HG02623 (cell line): ENCODE results near the gene TEX22.
"Not testable (repeated sequence)": the region's sequence is repeated elsewhere in the genome, so short reads cannot be mapped to it uniquely, and the experiment has no call there.

Experiments
- ATAC-seq: cut with Tn5 transposase; IDR thresholded peaks from one replicate; pipeline ENCODE4 v1.9.1; 2021; ENCODE audit warnings: moderate library complexity; ENCODE audit not compliant: unreplicated experiment

The TEX22 gene, protein sequence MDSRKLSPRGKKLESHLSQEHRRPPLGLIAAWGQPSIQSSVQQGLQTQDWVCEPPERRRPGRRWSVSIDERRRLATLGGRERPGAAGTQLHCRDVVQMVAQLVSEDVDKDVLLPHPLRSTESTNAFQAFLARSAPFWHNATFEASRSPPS

DNA sequence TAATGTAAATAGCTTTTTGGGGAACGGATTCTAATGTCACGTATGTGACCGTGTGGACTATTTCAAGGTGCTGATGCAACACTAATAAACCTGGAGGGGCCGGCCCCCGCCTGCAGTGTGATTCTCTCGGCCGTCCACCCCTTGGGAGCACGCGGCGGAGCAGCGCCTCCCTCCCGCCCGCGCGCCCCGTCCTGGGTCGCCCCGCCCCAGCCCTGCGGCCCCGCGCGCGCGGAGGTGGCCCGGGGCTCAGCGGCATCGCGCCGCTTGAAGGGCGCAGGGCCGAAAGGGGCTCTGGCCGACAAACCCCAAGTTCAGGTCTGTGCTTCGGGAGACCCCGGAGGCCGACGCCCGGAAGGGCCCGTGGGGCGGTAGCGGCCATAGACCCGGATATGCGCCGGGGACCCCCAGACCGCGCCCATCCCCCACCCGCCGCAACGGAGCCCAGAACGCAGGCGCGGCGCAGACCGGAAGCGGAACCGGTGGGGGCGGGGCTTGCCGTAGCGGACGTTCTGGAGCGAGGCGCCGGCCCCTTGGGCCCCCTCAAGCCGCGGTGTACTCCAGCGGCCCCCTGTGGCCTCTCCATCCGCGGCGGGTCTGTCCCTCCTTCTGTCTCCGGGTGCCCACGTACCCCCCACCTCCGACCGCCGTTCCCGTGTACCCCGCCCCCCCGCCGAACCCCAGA, at the start of gene TEX22:
Gene TEX22, plus strand, starts transcription at position 495 of the 682 bp plus-strand sequence. CDS start 803 bp downstream, outside the sequence.
- ATAC-seq: peak; percentile 73

DNA sequence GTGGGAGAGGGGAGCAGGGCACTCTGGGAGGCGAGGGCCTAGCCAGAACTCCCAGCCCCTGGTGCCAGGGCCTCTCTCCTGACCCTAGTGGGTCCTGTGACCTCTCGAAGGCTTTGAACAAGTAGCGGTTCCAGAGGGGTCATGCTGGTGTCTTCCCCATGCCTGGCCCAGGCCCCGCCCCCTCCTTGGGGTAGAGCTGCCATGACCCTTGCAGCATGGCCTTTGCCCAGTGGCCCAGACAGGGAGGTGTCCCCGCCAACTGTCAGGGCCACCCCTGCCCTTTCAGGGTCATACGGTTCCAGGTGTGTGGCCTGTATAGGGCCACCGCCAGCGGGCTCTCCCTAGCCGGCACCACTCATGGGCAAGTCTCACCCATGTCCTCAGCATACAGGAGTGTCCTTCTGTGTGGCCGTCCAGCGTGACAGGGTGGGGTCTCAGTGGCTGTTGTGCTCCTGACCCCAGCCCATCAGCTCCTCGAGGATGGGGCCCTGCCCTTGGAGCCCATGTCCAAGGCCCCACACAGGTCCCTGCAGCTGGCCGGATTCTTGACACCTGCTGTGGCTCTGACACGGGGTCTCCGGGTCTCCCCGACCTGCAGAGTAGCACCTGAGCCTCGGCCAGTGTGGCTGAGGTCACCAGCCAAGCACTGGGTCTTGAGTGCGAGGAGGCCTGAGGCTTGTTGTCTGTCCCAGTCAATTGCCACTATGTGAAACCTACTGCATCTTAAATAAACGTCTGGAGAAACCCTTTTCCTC, 49.2 kb upstream of the TEX22 start:
- no peak for ATAC-seq

DNA sequence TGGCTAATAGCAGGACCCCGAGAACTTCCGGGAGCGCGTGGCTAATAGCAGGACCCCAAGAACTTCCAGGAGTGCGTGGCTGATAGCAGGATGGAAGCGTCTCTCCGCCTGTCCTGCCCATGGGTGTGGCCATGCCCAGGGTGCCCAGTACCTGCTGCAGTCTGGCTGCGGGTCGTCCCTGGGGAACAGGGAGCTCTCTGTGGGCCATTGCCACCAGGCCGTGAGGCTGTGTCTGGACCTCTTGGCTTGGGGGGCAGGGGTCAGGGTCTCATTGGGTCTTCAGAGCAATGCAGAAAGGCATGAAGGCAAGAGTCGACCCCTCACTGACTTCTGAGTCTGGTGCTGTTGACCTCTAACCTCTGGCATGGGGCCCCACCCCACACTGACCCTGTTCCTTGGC, 48.3 kb upstream of the TEX22 start:
- ATAC-seq: no peak

DNA sequence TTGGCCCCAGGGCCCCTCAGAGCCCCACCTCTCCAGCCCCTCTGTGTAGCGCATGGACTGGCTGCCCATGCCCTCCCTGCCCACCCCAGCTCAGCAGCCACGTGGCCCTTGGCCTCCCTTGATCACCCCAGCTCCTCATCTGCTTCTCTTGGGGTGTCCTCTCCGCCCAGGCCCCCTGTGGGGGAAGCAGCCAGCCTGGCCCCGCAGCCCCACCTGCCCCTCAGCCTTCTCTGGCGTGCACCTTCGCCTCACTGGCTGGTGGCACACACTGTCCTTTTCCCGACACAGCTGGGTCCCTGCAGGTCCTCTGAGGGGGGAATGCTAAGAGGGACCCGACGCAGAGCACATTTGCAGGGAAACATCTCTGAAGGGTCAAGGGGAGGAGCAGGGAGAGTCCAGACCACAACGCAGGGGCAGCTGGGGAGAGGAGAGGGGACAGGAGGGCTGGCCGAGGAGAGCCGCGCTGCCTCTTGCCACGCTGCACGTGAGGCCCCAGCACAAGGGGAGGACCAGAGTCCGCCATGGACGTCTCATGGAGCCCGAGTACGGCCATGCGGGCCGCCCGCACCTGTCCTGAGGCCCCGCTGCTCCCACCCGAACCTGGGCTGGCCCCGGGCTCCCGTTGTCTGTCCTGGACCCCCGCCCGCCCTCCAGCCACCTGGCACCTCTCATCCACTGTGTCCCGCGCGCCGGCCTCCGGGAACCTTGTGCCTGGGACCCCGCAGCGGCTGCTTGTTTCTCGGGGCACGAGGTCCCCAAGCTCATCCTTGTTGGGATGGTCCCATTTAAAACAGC, 47.7 kb upstream of the TEX22 start:
- no peak for ATAC-seq

DNA sequence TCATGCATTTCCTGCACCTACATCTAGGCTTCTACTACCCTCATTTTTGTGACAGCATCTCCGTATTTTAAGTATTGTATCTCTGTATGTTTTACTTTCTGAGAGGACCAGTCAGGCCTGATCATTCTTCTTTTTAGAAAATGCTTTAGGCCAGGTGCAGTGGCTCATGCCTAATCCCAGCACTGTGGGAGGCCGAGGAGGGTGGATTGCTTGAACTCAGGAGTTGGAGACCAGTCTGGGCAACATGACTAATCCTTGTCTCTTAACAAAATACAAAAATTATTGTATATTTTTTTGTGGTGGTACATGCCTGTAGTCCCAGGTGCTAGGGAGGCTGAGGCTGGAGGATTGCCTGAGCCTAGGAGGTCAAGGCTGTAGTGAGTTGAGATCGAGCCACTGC, 46.9 kb upstream of the TEX22 start:
- ATAC-seq: no peak

DNA sequence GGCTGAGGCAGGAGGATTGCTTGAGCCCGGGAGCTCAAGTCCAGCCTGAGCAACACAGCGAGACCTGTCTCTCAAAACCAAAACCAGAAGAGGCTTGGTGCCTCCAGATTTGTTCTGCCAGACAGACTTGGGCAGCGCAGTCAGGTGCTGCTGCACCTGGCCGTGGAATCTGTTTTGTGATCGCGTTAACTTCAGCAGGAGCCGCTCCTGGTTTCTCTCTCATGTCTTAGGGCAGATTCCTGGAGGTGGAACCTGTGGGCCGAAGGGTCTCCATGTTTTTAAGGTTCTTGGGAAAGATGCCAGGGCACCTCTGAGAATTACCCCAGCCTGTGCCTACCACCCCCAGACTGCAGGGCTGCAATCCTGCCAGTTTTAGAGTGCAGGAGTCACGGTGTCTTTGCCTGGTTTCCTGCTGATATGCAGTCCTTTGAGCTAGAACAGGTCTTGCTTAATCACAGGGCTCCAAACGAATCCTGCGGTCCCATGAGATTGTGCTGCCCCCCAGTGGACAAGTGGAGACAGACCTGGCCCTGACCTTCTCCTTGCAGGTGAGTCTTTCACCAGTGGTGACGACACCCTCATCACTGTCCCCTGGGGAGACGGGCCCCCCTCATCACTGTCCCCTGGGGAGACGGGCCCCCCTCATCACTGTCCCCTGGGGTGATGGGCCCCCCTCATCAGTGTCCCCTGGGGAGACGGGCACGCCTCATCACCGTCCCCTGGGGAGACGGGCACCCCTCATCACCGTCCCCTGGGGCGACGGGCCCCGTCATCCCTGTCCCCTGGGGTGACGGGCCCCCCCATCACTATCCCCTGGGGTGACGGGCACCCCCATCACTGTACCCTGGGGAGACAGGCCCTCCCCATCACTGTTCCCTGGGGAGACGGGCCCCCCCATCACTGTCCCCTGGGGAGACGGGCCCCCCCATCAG, 46.2 kb upstream of the TEX22 start:
- no peak for ATAC-seq

DNA sequence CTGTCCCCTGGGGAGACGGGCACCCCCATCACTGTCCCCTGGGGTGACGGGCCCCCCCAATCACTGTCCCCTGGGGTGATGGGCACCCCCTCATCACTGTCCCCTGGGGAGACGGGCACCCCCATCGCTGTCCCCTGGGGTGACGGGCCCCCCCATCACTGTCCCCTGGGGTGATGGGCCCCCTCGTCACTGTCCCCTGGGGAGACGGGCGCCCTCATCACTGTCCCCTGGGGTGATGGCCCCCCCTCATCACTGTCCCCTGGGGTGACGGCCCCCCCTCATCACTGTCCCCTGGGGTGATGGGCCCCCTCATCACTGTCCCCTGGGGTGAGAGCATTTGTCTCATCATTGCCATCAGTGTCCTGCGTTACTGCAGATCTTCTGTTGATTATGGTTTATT, 45.2 kb upstream of the TEX22 start:
- ATAC-seq: no peak

DNA sequence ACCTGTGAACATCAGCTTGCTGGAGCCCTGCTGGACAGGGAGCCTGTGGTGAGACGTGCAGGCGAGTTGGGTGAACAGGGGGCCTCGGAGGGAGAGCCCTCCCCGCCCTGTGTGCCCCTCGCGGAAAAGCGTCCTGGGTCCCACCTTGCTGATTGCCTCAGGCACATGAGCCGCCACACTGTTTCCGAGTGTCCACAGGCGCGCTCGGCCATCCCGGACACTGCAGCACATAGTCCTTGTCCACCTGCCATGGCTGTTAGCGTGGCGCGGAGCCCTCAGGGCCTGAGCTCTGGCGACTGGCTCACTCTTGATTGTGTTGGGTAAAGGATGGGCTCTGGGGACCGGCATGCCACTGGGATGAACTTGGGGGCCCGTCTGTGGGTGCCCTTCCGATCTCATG, 43.8 kb upstream of the TEX22 start:
- no peak for ATAC-seq

DNA sequence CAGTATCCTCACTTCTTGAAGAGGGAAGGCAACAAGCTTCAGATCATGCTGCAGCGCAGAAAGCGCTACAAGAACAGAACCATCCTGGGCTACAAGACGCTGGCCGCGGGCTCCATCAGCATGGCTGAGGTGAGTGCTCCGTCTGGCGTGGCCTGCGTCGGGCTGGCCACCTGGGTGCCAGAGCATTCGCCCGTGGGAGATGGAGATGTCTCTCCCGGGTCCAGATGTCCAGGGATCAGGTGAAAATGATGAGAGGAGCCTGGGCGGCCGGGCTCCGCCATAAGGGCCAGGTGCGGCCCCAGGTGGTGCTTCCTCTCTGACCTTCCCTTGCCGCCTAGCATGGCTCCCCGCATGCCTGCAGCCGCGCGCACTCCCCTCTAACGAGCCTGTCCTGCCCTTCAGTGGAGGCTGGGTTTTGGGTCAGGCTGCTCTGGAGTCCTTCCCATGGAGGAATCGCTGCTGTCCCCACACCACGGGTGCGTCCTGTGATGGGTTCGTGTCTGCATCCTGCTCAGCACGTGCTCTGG, 43.2 kb upstream of the TEX22 start:
- no peak for ATAC-seq

DNA sequence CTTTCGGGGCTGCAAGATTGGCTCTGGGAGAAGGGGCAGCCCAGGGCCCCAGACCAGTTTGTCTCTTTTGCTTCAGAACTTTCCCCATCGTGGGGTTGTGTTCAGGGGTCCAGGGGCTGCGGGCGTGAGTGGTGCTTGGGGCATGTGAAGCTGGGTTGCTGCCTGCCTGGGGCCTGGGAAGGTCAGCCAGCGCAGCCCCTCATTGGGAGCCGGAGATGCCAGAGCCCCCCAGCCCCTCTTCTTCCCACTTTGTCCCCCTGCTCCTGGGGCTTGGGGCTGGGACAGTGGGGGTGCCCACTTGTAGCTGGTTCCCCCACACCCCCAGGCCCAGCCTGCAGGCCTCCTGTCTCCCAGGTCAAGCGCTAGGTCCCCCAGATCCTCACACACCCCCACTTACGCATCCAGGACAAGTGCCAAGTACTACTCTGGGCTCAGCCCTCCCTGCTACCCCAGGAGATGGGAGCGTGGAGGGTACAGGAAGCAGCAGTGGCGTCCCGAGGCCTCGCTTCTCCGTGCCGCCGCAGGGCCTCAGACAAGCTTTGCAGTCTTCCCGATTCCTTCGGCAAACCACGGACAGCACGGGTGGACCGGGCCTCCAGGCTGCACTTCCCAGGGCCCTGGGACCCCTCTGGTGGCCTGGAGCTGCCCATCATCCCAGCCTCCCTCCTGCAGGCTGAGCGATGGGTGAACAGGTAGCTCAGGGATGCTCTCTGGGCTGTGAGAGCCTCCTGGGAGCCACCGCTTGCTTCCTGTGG, 42.3 kb upstream of the TEX22 start:
- no peak for ATAC-seq

DNA sequence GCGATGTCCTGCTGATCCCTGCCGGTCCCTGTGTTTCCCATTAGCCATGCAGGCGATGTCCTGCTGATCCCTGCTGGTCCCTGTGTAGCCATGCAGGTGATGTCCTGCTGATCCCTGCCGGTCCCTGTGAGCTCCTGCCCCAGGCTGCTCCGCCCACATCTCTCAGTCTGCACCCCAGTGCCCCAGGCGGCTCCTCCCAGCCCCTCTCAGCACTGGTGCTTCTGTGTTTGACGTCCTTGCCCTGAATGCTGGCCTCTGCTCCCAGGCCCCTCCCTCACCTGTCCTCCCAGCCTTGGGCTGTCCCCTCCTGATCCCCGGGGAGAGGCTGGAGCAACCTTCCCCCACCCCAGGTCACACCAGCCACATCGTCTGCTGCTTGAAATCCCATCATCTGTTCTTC, 41.4 kb upstream of the TEX22 start:
- no peak for ATAC-seq

DNA sequence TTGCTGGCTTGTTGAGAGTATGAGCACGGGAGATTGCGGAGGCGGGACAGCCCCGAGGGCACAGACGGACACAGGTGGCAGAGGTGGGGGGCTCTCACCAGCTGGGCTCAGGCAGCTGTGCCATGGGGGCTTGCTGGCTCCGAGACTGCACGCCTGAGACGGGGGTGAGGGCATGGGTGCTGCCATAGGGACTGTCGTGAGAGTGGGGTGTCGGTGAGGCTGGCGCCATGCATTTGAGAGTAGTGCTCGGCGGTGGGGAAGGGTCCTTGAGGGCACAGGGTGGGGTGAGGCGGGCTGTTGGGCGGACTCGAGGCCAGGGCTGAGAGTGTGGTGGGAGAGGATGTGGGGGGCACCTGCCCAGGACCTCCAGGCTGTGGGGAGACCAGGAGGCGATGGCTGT, 40.7 kb upstream of the TEX22 start:
- ATAC-seq: no peak

DNA sequence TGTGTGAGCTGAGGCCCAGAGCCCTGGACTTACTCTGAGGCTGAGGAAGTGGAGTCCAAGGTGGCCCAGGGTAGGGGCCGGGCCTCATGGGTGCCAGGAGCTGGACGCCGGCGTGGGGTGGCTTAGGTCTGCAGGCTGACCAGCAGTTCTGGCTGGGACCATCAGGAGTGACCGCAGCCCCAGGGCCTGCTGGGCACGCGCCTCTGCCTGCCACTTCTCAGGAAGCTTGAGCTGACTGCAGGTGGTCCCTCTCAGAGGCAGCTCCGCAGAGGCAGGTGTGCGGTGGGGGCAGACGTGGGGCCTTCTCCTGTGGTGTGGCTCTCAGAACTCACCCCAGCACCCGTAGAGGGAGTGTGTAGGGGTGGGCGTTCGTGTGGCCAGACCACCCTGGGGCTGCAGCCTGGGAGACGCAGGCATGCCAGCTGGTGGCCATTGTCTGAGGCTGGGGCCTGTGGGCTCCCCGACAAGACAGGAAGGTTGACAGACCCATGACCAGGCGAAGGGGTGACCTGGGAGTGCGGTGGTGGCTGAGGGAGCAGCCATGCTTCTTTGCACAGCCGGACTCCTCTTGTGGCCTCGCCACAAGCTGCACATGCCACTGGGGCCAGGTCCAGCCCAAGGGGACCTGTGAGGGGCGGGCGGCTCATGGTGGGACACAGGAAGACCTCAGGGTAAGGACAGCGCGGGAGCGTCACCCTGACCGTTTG, 40.0 kb upstream of the TEX22 start:
- ATAC-seq: no peak

DNA sequence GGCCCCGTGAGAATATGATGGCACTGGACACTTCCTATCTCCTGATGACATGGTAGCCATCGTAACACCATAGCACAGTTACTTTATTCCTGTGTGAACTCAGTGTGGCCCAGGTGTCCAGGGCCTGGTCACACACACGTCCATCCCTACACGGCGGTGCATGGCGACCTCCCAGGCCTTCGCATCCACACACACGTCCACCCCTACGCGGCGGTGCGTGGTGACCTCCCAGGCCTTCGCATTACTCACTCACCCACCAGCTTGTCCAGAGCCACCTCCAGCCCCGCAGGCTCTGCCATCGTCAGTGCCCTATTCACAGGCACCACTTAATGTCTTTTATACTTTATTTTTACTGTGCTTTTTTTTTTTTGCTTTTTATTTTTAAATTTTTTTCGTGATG, 39.4 kb upstream of the TEX22 start:
- ATAC-seq: no peak

DNA sequence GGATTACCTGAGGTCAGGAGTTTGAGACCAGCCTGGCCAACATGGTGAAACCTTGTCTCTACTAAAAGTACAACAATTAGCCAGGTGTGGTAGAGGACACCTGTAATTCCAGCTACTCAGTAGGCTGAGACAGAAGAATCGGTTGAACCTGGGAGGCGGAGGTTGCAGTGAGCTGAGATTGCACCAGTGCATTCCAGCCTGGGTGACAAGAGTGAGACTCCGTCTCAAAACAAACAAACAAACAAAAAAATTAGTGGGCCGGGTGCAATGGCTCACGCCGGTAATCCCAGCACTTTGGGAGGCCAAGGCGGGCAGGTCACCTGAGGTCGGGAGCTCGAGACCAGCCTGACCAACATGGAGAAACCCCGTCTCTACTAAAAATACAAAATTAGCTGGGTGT, 36.9 kb upstream of the TEX22 start:
- not testable (repeated sequence) for ATAC-seq

DNA sequence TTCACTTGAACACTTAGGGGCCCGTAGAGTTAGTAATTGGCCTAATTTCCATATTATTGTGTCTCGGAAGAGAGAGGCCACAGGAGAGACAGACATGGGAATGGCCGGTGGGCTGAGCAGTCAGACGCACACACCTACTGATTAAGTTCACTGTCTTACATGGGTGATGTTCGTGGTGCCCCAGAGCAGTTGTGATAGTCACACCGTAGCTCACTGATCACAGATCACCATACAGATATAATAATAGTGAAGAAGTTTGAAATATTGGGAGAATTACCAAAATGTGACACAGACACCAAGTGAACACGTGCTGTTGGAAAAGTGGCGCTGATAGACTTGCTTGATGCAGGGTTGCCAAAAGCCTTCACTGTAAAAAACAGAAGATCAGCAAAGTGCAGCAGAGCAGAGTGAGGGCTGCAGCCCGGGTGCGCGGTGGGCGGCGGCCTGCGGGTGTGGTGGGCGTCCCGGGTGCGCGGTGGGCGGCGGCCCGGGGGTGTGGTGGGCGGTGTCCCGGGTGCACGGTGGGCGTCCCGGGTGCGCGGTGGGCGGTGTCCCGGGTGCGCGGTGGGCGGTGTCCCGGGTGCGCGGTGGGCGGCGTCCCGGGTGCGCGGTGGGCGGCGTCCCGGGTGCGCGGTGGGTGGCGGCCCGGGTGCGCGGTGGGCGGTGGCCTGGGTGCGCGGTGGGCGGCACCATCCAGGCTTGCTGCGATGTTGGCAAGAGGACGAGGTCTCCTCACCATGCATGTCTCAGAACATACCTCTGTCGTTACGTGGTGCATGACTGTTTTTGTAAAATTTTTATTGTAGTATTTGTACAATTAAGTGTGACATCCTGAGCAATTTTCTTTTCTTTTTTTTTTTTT, 34.3 kb upstream of the TEX22 start:
- no peak for ATAC-seq

DNA sequence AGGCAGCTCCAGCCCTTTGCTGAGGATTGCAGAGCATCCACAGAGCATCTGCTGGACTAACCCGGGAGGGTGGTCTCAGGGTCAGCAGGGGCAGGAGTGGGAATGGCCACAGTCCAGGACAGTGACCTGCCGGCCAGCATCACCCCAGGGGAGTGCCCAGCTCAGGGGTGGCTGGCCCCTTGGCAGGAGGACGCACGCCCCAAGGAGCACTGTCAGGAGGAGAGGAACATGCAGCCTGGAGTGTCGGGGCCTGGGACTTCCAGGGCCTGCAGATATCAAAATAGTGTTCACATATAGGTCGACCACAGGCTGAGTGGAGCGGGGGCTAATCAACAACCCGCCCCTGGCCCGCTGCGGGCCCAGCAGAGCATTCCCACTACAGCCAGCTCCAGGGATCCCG, 33.2 kb upstream of the TEX22 start:
- ATAC-seq: no peak

DNA sequence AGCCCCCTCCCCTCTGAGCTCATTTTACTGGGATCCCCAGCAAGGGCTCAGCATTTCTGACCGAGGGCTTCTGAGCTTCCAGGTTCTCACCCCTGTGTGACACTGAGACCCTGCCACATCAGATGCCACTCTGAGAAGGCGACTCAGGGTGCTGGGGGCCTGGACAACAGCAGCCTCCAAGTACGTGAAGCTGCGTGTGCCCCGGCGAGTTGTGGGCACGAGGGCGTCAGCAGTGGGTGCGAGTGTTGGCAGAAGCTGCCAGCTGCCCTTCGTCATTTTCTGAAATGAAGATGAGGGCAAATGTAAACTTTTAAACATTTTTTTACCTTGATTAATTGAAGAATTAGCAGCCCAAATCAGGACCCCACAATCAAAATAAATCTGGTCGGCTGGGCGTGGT, 32.7 kb upstream of the TEX22 start:
- ATAC-seq: no peak
